ENCODE measurements around the gene MINDY4.

MINDY4 gene

GRCh38 chr7:30896036-30896435 lies 124.8 kb downstream of the MINDY4 start:
- H3K4me2 ChIP-seq = no peak overlapping the region
- H3K27ac ChIP-seq = no peak overlapping the region
- H3K9ac ChIP-seq = no peak overlapping the region
- no peaks in the 10 kb centered on the region for H3K79me2 ChIP-seq (ENCODE audit: insufficient read depth, low read depth)
- no peaks in the 10 kb centered on the region for H4K20me1 ChIP-seq (ENCODE audit: insufficient read depth)
- H3K36me3 ChIP-seq (ENCODE audit: insufficient read depth) = no peaks in the 10 kb centered on the region
- H3K27me3 ChIP-seq (ENCODE audit: insufficient read depth, low read depth) = no peaks in the 10 kb centered on the region
- no peaks in the 10 kb centered on the region for H3K4me1 ChIP-seq (ENCODE audit: low read depth, poor library complexity, severe bottlenecking)
- H2AFZ ChIP-seq (ENCODE audit: low read depth) = no peak overlapping the region
- H3K4me3 ChIP-seq (IDR thresholded peaks at IDR 0.05; ENCODE audit: insufficient read depth, low read depth, low read length) = no peak overlapping the region
- TF ChIP-seq, protein P1, sequence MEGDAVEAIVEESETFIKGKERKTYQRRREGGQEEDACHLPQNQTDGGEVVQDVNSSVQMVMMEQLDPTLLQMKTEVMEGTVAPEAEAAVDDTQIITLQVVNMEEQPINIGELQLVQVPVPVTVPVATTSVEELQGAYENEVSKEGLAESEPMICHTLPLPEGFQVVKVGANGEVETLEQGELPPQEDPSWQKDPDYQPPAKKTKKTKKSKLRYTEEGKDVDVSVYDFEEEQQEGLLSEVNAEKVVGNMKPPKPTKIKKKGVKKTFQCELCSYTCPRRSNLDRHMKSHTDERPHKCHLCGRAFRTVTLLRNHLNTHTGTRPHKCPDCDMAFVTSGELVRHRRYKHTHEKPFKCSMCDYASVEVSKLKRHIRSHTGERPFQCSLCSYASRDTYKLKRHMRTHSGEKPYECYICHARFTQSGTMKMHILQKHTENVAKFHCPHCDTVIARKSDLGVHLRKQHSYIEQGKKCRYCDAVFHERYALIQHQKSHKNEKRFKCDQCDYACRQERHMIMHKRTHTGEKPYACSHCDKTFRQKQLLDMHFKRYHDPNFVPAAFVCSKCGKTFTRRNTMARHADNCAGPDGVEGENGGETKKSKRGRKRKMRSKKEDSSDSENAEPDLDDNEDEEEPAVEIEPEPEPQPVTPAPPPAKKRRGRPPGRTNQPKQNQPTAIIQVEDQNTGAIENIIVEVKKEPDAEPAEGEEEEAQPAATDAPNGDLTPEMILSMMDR (conservative IDR thresholded peaks at IDR 0.05; ENCODE audit: low read depth, low read length) = no peak

DNA sequence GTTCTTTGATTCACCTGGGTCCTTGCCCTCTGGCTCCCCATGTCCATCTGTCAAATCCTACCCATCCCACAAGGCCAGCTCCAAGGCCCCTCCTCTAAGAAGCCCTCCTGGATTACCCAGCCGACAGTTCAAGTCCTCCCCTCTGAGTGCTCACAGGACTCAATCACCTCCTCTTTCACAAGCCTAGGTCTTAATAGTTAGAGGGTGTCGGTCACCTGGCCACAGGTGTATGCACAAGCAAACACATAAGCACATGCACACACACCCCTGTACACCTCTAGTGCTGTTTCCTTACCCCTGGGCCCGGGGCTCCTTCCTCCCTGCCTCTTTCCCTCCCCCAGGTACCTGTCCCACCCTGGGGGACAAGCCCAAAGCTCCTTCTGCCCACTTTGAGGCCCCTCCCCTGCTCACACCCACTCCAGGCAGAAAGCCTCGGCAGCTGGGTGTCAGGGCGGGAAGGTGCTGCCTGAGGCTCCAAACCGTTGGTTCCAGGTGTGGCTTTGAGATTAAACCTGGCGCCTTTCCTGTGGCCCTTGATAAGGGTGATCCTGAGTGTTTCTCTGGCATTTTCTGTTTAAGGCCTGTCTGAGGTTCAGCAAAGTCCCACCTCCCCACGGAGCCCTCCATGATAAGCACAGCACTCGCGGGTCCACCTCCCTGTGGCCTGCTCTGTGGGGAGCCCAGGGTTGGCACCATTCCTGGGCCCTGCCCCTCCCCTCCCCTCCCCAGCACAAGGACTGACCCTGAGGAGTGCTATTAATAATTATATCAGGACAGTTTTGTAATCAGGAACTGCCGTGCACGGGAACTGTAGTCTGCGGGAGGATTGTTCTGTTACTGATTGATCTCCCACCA lies 125.8 kb downstream of the MINDY4 start:
- H3K4me2 ChIP-seq = no peak overlapping the region
- no peak overlapping the region for H3K27ac ChIP-seq
- H3K9ac ChIP-seq = no peak overlapping the region

DNA sequence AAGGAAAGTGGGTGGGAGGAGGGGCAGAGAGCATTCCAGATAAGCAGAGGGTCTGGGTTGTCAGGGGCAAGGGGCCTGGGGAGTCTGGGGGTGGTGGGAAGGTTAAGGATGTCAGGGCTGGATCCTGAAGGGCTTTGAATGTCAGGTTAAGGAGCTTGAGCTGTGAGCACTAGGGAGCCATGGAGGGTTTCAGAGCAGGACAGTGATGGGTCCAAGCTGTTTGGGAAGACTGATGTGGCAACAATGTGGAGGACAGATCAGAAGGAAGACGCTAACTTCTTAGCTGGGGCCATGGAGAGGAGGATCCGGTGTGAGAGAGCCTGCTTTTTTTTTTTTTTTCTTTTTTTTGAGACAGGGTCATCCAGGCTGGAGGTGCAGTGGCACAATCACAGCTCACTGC lies 126.6 kb downstream of the MINDY4 start:
- no peak overlapping the region for H3K27ac ChIP-seq
- H3K27me3 ChIP-seq (ENCODE audit: insufficient read depth, low read depth) = no peaks in the 10 kb centered on the region
- no peak overlapping the region for H3K4me2 ChIP-seq
- H4K20me1 ChIP-seq (ENCODE audit: insufficient read depth) = no peaks in the 10 kb centered on the region
- no peaks in the 10 kb centered on the region for H3K79me2 ChIP-seq (ENCODE audit: insufficient read depth, low read depth)
- no peak overlapping the region for H2AFZ ChIP-seq (ENCODE audit: low read depth)
- H3K4me1 ChIP-seq (ENCODE audit: low read depth, poor library complexity, severe bottlenecking) = no peaks in the 10 kb centered on the region
- H3K9ac ChIP-seq = no peak overlapping the region
- no peaks in the 10 kb centered on the region for H3K36me3 ChIP-seq (ENCODE audit: insufficient read depth)
- TF ChIP-seq, protein P1 (conservative IDR thresholded peaks at IDR 0.05; ENCODE audit: low read depth, low read length) = no peak
- H3K4me3 ChIP-seq (IDR thresholded peaks at IDR 0.05; ENCODE audit: insufficient read depth, low read depth, low read length) = no peak overlapping the region

More for the DNA sequence above, 125.8 kb downstream of the MINDY4 start:
- Histone ChIP-seq H3K36me3 (ENCODE audit: insufficient read depth) (no peaks in the 10 kb centered on the region), H4K20me1 (ENCODE audit: insufficient read depth) (no peaks in the 10 kb centered on the region), H2AFZ (ENCODE audit: low read depth) (no peak overlapping the region), H3K79me2 (ENCODE audit: insufficient read depth, low read depth) (no peaks in the 10 kb centered on the region), H3K4me1 (ENCODE audit: low read depth, poor library complexity, severe bottlenecking) (no peaks in the 10 kb centered on the region), H3K4me3 (IDR thresholded peaks at IDR 0.05; ENCODE audit: insufficient read depth, low read depth, low read length) (no peak overlapping the region), H3K27me3 (ENCODE audit: insufficient read depth, low read depth) (no peaks in the 10 kb centered on the region)
- TF ChIP-seq, protein P1 (conservative IDR thresholded peaks at IDR 0.05; ENCODE audit: low read depth, low read length) = no peak

DNA sequence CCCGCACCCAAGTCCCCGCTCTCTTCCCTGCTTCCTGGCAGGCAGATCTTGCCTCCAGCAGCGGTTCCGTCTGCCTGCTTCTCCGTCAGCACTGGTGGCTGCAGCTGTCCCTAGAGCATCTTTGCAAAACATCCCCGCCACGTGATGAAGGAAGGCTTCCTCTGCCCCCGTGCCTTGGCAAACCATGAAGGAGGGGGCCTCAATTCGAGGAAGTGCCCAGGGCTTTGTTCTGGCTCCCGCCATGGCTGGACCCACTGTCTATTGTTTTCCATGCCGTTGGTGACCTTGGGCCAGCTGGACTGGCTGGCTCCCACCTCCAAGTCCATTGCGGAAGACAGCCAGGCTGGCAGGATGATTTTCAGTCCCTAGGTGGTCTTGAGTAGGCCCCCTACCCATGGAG lies 127.2 kb downstream of the MINDY4 start:
- Histone ChIP-seq H3K4me3 (IDR thresholded peaks at IDR 0.05; ENCODE audit: insufficient read depth, low read depth, low read length) (no peak overlapping the region), H2AFZ (ENCODE audit: low read depth) (no peak overlapping the region), H3K27ac (no peak overlapping the region), H3K9ac (no peak overlapping the region), H3K79me2 (ENCODE audit: insufficient read depth, low read depth) (no peaks in the 10 kb centered on the region), H4K20me1 (ENCODE audit: insufficient read depth) (no peaks in the 10 kb centered on the region), H3K36me3 (ENCODE audit: insufficient read depth) (no peaks in the 10 kb centered on the region), H3K4me1 (ENCODE audit: low read depth, poor library complexity, severe bottlenecking) (no peaks in the 10 kb centered on the region), H3K27me3 (ENCODE audit: insufficient read depth, low read depth) (no peaks in the 10 kb centered on the region), H3K4me2 (no peak overlapping the region)
- TF ChIP-seq, protein P1 (conservative IDR thresholded peaks at IDR 0.05; ENCODE audit: low read depth, low read length) = no peak

Measured in KMS-11 (cell line).